Smooth muscle cell (in vitro differentiated cells): ENCODE results near the gene ZNF333. TPM values are rescaled to one million over a fixed set of nuclear protein-coding genes. Genes with fewer than 3 reads are reported as not detected.
A peak's percentile ranks its signal among the peaks of the same experiment; 100 is the strongest.

Source experiments
- DNase-seq: peaks from one replicate; lab custom pipeline; 2025; ENCODE audit not compliant: unreplicated experiment; lab: John Stamatoyannopoulos, UW
- H2AFZ ChIP-seq: fragments of 200-600 bp; sonication (generic); 2 replicates; pipeline ENCODE4 v1.6.0; 2016; ENCODE audit warnings: antibody characterized with exemption, low read depth, mild to moderate bottlenecking
- H3F3A ChIP-seq: fragments of 200-600 bp; sonication (generic); 2 replicates; pipeline ENCODE4 v1.6.0; 2017; ENCODE audit warnings: antibody characterized with exemption, low read depth
- H3K27ac ChIP-seq: fragments of 200-600 bp; sonication (generic); 2 replicates; pipeline ENCODE4 v1.5.1; 2016; ENCODE audit warnings: low read depth, mild to moderate bottlenecking
- H3K27me3 ChIP-seq: fragments of 200-600 bp; sonication (generic); 2 replicates; pipeline ENCODE4 v1.6.1; 2016; ENCODE audit warnings: low read depth, mild to moderate bottlenecking
- H3K36me3 ChIP-seq: fragments of 200-600 bp; sonication (generic); 2 replicates; pipeline ENCODE4 v1.5.1; 2016; ENCODE audit warnings: low read depth
- H3K4me1 ChIP-seq: fragments of 200-600 bp; sonication (generic); 2 replicates; pipeline ENCODE4 v1.5.1; 2016; ENCODE audit warnings: low read depth
- H3K4me2 ChIP-seq: fragments of 200-600 bp; sonication (generic); 2 replicates; pipeline ENCODE4 v1.6.0; 2016; ENCODE audit warnings: mild to moderate bottlenecking
- H3K4me3 ChIP-seq: fragments of 200-600 bp; sonication (generic); 2 replicates; pipeline ENCODE4 v1.5.1; 2016; ENCODE audit warnings: mild to moderate bottlenecking
- H3K79me2 ChIP-seq: fragments of 200-600 bp; sonication (generic); 2 replicates; pipeline ENCODE4 v1.6.0; 2016; ENCODE audit warnings: low read depth, mild to moderate bottlenecking
- H3K9ac ChIP-seq: fragments of 200-600 bp; sonication (generic); 2 replicates; pipeline ENCODE4 v1.6.0; 2016; ENCODE audit warnings: low read depth
- H3K9me3 ChIP-seq: fragments of 200-600 bp; sonication (generic); replicated peaks from 2 replicates; pipeline ENCODE4 v1.5.1; 2016; ENCODE audit warnings: low read depth
- H4K20me1 ChIP-seq: fragments of 200-600 bp; sonication (generic); 2 replicates; pipeline ENCODE4 v1.6.0; 2016; ENCODE audit warnings: low read depth
- CTCF ChIP-seq: fragments of 200-600 bp; sonication (generic); IDR thresholded peaks from 2 replicates; pipeline ENCODE4 v1.5.1; 2017; ENCODE audit warnings: borderline replicate concordance, mild to moderate bottlenecking, antibody characterized with exemption; ENCODE audit not compliant: insufficient read depth, poor library complexity, severe bottlenecking
- WGBS: methylation state at CpG from one replicate; pipeline ENCODE4 v1.1.7; 2016; ENCODE audit warnings: low lambda C conversion rate; 5-methylcytosine and 5-hydroxymethylcytosine counted together
- polyA plus RNA-seq: library from polyadenylated mRNA; unstranded; fragments of >200 nt; fragmentation: Nextera tagmentation; extraction: Ambion mirVana; gene quantifications from 2 replicates; pipeline ENCODE4 v1.2.1, GENCODE V29; 2016
- total RNA-seq: library from RNA; depleted of rRNA; stranded (reverse); fragments of >200 nt; gene quantifications from 2 replicates; pipeline ENCODE4 v1.2.3, GENCODE V29; 2014

ZNF333 gene
- total and polyA plus RNA-seq, 2 experiments from 2014 or later = 14.8 to 16.0 TPM

- H3F3A ChIP-seq = no peaks in the 10 kb centered on the region
- H3K79me2 ChIP-seq = no peaks in the 10 kb centered on the region
- H4K20me1 ChIP-seq = no peaks in the 10 kb centered on the region
- no peak overlapping the region for H3K27ac ChIP-seq
- no peak overlapping the region for H2AFZ ChIP-seq
- H3K4me2 ChIP-seq = no peak overlapping the region
- DNase-seq = no peak
- H3K9ac ChIP-seq = no peak overlapping the region
- H3K36me3 ChIP-seq = no peaks in the 10 kb centered on the region
- no peak overlapping the region for H3K4me3 ChIP-seq
- WGBS = 90% methylated on average over 4 of the region's 4 CpGs
- no peaks in the 10 kb centered on the region for H3K27me3 ChIP-seq
- no peak for TF ChIP-seq CTCF
- no peaks in the 10 kb centered on the region for H3K9me3 ChIP-seq
- H3K4me1 ChIP-seq = no peaks in the 10 kb centered on the region
Measured at GRCh38 chr19:14746886-14747285, 57.0 kb downstream of the ZNF333 start.

GRCh38 chr19:14748601-14749000 is 58.8 kb downstream of the ZNF333 start:
- no peak overlapping the region for H3K9ac ChIP-seq
- H3K27me3 ChIP-seq = no peaks in the 10 kb centered on the region
- H3K4me3 ChIP-seq = no peak overlapping the region
- WGBS = 91% methylated on average over 6 of the region's 6 CpGs
- H3F3A ChIP-seq = no peaks in the 10 kb centered on the region
- H4K20me1 ChIP-seq = no peaks in the 10 kb centered on the region
- TF ChIP-seq CTCF = no peak
- no peaks in the 10 kb centered on the region for H3K36me3 ChIP-seq
- H3K9me3 ChIP-seq = no peaks in the 10 kb centered on the region
- H2AFZ ChIP-seq = no peak overlapping the region
- no peak overlapping the region for H3K4me2 ChIP-seq
- DNase-seq = no peak
- no peaks in the 10 kb centered on the region for H3K4me1 ChIP-seq
- no peak overlapping the region for H3K27ac ChIP-seq
- no peaks in the 10 kb centered on the region for H3K79me2 ChIP-seq

GRCh38 chr19:14758816-14759215 is 69.0 kb downstream of the ZNF333 start:
- Histone ChIP-seq H3K27me3 (no peaks in the 10 kb centered on the region), H3K27ac (no peak overlapping the region), H2AFZ (no peak overlapping the region), H3K4me3 (peak overlapping the region; percentile 38), H3K36me3 (no peaks in the 10 kb centered on the region), H3K4me2 (peak overlapping the region; percentile 67), H3F3A (no peaks in the 10 kb centered on the region), H3K79me2 (no peaks in the 10 kb centered on the region), H3K9ac (no peak overlapping the region), H4K20me1 (no peaks in the 10 kb centered on the region), H3K4me1 (no peaks in the 10 kb centered on the region), H3K9me3 (no peaks in the 10 kb centered on the region)
- WGBS = 5% methylated on average over 13 of the region's 16 CpGs
- DNase-seq = no peak
- no peak for TF ChIP-seq CTCF

- Histone ChIP-seq H3K79me2 (no peaks in the 10 kb centered on the region), H3K27me3 (no peaks in the 10 kb centered on the region), H3K27ac (no peak overlapping the region), H2AFZ (no peak overlapping the region), H3K9me3 (no peaks in the 10 kb centered on the region), H4K20me1 (no peaks in the 10 kb centered on the region), H3K9ac (no peak overlapping the region), H3F3A (no peaks in the 10 kb centered on the region), H3K4me3 (no peak overlapping the region), H3K4me2 (no peak overlapping the region), H3K36me3 (no peaks in the 10 kb centered on the region), H3K4me1 (no peaks in the 10 kb centered on the region)
- no peak for TF ChIP-seq CTCF
- DNase-seq = no peak
- WGBS = 69% methylated on average over 5 of the region's 5 CpGs
Measured at GRCh38 chr19:14761607-14762006, 71.8 kb downstream of the ZNF333 start.
